ENCODE measurements around the gene TSC22D1. TPM values are rescaled to one million over a fixed set of nuclear protein-coding genes. Genes with fewer than 3 reads are reported as not detected.

The TSC22D1 gene
- total RNA-seq, 1 experiment from 2014 or later, result 37.2 TPM

- Histone ChIP-seq H3K4me3 (ENCODE audit: low read depth, low read length, poor library complexity, severe bottlenecking) (no peak overlapping the region), H3K9me3 (ENCODE audit: low read depth, low read length, poor library complexity, severe bottlenecking) (no peaks in the 10 kb centered on the region), H3K27ac (ENCODE audit: low read depth, low read length, poor library complexity, severe bottlenecking) (no peak overlapping the region), H3K4me1 (ENCODE audit: insufficient read depth, low read length, poor library complexity, severe bottlenecking) (no peaks in the 10 kb centered on the region), H3K36me3 (ENCODE audit: insufficient read depth, low read length, poor library complexity, severe bottlenecking) (no peaks in the 10 kb centered on the region), H3K27me3 (replicated peaks; ENCODE audit: insufficient read depth, low read depth, low read length, poor library complexity) (no peaks in the 10 kb centered on the region)
- intact Hi-C loops (cut with micrococcal nuclease; ENCODE audit: unreplicated experiment), result no loop called here
- TF ChIP-seq, protein P1, sequence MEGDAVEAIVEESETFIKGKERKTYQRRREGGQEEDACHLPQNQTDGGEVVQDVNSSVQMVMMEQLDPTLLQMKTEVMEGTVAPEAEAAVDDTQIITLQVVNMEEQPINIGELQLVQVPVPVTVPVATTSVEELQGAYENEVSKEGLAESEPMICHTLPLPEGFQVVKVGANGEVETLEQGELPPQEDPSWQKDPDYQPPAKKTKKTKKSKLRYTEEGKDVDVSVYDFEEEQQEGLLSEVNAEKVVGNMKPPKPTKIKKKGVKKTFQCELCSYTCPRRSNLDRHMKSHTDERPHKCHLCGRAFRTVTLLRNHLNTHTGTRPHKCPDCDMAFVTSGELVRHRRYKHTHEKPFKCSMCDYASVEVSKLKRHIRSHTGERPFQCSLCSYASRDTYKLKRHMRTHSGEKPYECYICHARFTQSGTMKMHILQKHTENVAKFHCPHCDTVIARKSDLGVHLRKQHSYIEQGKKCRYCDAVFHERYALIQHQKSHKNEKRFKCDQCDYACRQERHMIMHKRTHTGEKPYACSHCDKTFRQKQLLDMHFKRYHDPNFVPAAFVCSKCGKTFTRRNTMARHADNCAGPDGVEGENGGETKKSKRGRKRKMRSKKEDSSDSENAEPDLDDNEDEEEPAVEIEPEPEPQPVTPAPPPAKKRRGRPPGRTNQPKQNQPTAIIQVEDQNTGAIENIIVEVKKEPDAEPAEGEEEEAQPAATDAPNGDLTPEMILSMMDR (conservative IDR thresholded peaks at IDR 0.05; ENCODE audit: low read depth, low read length), result no peak
- no peak for TF ChIP-seq EZH2 (IDR thresholded peaks at IDR 0.05; ENCODE audit: borderline replicate concordance, low read depth, low read length, poor library complexity, severe bottlenecking)
- DNase-seq (ENCODE audit: low spot score), result no peak
- BruUV-seq (replicated peaks), result no TSS peak
- ChIA-PET POLR2A (ENCODE audit: low non-redundant PET) (no interaction called here), CTCF (no interaction called here)
Observed at GRCh38 chr13:44423824-44424223, 152.3 kb downstream of the TSC22D1 start.

DNA sequence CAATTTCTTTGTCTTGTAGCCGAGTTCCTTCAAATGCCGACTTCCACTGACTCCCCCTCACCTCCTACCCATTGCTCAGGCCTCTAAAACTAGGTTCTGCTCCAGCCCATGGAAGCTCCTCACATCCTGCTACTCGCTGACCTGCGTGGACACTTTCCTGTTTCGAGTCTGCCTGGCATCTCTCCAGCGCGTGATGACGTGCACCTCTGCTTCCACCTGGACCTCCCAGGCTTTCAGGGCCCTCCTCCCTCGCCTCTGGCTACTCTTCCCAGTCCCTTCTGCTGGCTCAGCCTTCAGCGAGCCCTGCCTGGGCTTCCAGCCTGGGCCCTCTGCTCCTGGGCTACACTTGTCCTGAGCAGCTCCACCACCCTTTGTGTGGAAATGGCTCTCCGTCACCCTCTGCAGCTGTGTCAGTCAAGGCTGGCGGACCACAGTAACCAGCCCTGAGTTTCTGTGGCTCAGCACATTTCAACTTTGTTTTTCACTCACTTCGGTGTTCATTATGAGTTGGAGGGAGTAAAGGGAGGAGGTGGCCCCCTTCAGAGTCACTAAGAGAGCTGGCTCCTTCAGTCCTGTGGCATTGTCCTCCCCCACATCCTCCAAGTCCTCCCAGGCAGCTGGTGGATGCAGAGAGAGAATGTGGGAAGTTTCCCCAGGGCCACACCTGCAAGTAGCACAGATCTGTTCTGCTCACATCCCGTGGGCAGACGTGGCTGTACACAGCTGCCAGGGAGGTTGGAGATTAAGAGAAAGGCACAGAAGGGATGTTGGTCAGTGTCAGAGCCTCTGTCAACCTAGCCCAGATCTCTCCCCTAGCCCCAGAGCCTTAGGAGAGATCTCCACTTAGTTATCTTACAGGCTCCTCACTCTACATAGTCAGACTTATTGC is 153.1 kb downstream of the TSC22D1 start:
- H3K27ac ChIP-seq (ENCODE audit: low read depth, low read length, poor library complexity, severe bottlenecking), result no peak overlapping the region
- no peak for DNase-seq (ENCODE audit: low spot score)
- no peaks in the 10 kb centered on the region for H3K27me3 ChIP-seq (replicated peaks; ENCODE audit: insufficient read depth, low read depth, low read length, poor library complexity)
- BruUV-seq (replicated peaks), result no TSS peak
- H3K4me1 ChIP-seq (ENCODE audit: insufficient read depth, low read length, poor library complexity, severe bottlenecking), result no peaks in the 10 kb centered on the region
- H3K9me3 ChIP-seq (ENCODE audit: low read depth, low read length, poor library complexity, severe bottlenecking), result no peaks in the 10 kb centered on the region
- ChIA-PET CTCF (no interaction called here), POLR2A (ENCODE audit: low non-redundant PET) (no interaction called here)
- intact Hi-C loops (cut with micrococcal nuclease; ENCODE audit: unreplicated experiment), result no loop called here
- H3K4me3 ChIP-seq (ENCODE audit: low read depth, low read length, poor library complexity, severe bottlenecking), result no peak overlapping the region
- no peak for TF ChIP-seq EZH2 (IDR thresholded peaks at IDR 0.05; ENCODE audit: borderline replicate concordance, low read depth, low read length, poor library complexity, severe bottlenecking)
- TF ChIP-seq, protein P1 (conservative IDR thresholded peaks at IDR 0.05; ENCODE audit: low read depth, low read length), result no peak
- H3K36me3 ChIP-seq (ENCODE audit: insufficient read depth, low read length, poor library complexity, severe bottlenecking), result no peaks in the 10 kb centered on the region

GRCh38 chr13:44421853-44422525 is 154.1 kb downstream of the TSC22D1 start:
- BruUV-seq (replicated peaks), result no TSS peak
- ChIA-PET CTCF (no interaction called here), POLR2A (ENCODE audit: low non-redundant PET) (no interaction called here)
- Histone ChIP-seq H3K4me1 (ENCODE audit: insufficient read depth, low read length, poor library complexity, severe bottlenecking) (no peaks in the 10 kb centered on the region), H3K9me3 (ENCODE audit: low read depth, low read length, poor library complexity, severe bottlenecking) (no peaks in the 10 kb centered on the region), H3K36me3 (ENCODE audit: insufficient read depth, low read length, poor library complexity, severe bottlenecking) (no peaks in the 10 kb centered on the region), H3K4me3 (ENCODE audit: low read depth, low read length, poor library complexity, severe bottlenecking) (no peak overlapping the region), H3K27me3 (replicated peaks; ENCODE audit: insufficient read depth, low read depth, low read length, poor library complexity) (no peaks in the 10 kb centered on the region), H3K27ac (ENCODE audit: low read depth, low read length, poor library complexity, severe bottlenecking) (no peak overlapping the region)
- intact Hi-C loops (cut with micrococcal nuclease; ENCODE audit: unreplicated experiment), result no loop called here
- DNase-seq (ENCODE audit: low spot score), result no peak
- TF ChIP-seq, protein P1 (conservative IDR thresholded peaks at IDR 0.05; ENCODE audit: low read depth, low read length), result no peak
- no peak for TF ChIP-seq EZH2 (IDR thresholded peaks at IDR 0.05; ENCODE audit: borderline replicate concordance, low read depth, low read length, poor library complexity, severe bottlenecking)

Data from A673 (cell line).